WI38 (cell line): ENCODE data around the gene COL20A1.

Source experiments
- H3K4me3 ChIP-seq: 2 replicates; pipeline ENCODE4 v1.5.1; 2011; ENCODE audit warnings: low read depth, mild to moderate bottlenecking, control low read depth, low read length
- CTCF ChIP-seq: IDR thresholded peaks from 2 replicates; pipeline ENCODE4 v1.5.1; 2012; ENCODE audit warnings: low read depth, mild to moderate bottlenecking, control low read depth, low read length

The COL20A1 gene

GRCh38 chr20:63284981-63285524 is 7.9 kb upstream of the COL20A1 start:
- TF ChIP-seq CTCF, result no peak
- H3K4me3 ChIP-seq, result no peak overlapping the region

GRCh38 chr20:63285636-63286615 is 7.1 kb upstream of the COL20A1 start:
- no peak overlapping the region for H3K4me3 ChIP-seq
- TF ChIP-seq CTCF, result no peak

- H3K4me3 ChIP-seq, result no peak overlapping the region
- no peak for TF ChIP-seq CTCF
Observed at GRCh38 chr20:63286781-63287696, 5.9 kb upstream of the COL20A1 start.

DNA sequence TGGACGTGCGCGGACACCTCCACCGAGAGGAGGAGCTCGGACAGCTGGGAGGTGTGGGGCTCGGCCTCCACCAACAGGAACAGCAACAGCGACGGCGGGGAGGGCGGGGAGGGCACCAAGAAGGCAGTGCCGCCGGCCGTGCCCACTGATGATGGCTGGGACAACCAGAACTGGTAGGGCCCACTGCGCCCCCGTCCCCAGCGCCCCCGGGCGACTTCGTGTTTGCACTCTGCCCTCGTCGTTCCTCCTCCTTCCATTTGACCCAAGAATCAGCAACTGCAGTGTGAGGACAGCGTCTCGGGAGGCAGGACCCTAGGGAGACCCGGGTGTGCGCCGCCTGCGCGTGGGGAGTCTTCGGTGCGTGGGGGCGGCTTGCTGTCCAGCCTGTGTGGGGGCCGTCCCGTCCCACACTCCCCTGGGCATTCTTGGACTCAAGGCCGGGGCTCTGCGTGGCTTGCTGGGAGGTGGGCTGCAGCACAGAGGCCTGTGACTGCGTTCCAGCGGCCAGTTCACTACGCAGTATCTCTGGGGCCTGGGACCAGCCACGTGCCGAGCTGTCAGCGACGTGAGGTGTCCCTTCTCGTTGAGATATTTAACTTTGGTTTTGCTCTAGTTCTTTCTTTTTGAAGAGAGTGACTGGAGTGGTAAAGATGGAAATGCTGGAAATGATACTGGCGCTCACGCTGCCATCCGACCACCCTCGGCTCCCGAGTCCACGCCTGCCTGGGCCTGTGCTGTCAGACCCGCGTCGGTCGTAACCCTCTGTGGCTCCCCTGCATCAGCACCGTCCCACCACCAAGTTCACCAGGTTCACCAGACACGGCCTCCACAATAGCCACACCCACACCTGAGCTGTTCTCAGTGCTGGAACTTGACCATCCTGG is 5.0 kb upstream of the COL20A1 start:
- H3K4me3 ChIP-seq, result no peak overlapping the region
- TF ChIP-seq CTCF, result no peak

DNA sequence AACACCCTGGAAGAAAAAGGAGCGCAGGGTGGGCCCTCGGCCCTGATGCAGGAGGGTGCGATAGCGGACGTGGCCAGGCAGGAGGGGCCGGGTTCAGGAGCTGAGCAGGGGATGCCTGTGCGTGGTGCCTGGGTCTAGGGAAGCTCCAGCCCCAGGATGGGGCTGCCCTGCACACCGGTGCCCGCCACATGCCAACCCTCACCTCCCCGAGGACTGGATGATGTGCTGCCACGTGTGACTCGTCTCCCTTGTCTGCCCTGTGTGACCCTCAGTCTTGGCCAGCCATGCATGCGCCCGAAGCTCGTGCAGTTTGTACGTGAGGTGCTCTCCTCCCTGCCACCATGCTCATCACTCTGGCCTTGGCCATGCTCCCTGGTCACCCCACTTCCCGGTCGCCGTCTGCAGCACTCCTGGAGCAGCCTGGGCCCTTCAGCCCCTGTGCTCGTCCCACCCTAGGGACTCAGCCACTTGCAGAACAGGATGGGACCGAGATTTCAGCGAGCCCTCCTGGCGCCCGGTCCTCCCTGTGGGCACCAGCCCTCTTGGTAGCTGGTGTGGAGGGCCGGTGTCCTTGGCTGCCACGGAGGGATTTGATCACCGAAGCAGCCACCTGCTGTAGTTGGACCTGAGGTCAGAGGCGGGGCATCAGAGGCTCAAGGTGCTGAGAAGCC is 4.3 kb upstream of the COL20A1 start:
- no peak for TF ChIP-seq CTCF
- H3K4me3 ChIP-seq, result no peak overlapping the region

DNA sequence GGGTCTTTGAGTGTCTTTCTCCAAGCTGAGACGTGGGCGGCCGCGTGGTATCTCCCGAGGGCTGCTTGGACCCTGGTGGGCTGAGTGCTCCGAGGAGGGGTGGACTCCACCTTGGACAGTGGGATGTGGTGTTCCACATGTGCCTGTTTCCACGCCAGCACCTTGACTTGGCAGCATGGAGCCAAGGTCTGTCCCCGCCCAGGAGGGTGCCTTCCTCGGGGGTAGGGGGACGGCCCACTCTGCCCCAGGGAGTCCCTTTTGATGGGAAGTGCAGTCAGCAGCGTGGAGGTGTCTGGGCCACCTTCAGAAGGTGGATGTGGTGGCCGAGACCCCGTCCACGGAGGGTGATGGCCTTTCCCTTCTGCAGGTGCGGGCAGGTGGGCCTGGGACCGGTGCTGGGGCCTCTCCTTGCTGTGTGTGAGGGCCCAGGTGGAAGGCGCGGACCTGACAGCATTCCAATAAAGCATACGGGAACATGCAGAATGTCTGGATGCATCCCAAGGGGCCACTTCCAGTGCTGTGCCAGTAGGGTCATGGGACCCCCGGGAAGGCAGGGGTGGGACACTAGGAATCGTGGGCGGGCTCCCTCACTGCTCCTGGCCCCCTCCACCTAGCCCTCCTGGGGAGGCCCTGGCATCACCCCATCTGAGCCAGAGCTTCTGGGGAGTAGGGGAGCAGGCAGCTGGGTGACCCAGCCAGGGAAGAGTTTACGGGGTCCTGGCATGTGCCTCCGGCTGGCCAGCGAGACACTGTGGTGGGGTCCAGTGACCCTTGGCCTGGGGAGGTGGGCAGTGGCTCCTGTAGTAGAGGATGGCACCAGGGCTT is 3.5 kb upstream of the COL20A1 start:
- H3K4me3 ChIP-seq, result no peak overlapping the region
- no peak for TF ChIP-seq CTCF
